ENCODE measurements around the gene CRYL1. TPM values are rescaled to one million over a fixed set of nuclear protein-coding genes. Genes with fewer than 3 reads are reported as not detected.

CRYL1 gene
- total RNA-seq, 5 donors from 2014 or later (not counting 1 experiment from before 2014, with no cell fraction given), result 12.3 to 21.5 (median 17.9) TPM

GRCh38 chr13:20566898-20567874 is 41.5 kb upstream of the CRYL1 start, which contains the start of gene IFT88:
Gene IFT88 (plus strand): TSS chr13:20567157. CDS start chr13:20574386, 7,229 bp downstream.
- peak; percentile 90 to 94 (median 91) for ATAC-seq (replicated peaks in 1 of 4)
- H3K27me3 Mint-ChIP-seq, result no peaks in the 10 kb centered on the region
- peak within 1 kb of the TSS; percentile 88 to 97 (median 90) for H3K4me3 Mint-ChIP-seq
- peaks cover 0 to 8% (median 5%) of the 10 kb centered on the region in 3 donors for H3K9me3 Mint-ChIP-seq
- Histone ChIP-seq H3K9me3 (no peaks in the 10 kb centered on the region), H3K4me3 (ENCODE audit: control insufficient read depth in 1 of 2, extremely low read depth in 1 of 2, low read length in 1 of 2) (peak within 1 kb of the TSS; percentile 56 to 73), H3K27ac (ENCODE audit: low read length) (peak within 1 kb of the TSS; percentile 56), H3K4me1 (ENCODE audit: control insufficient read depth in 1 of 2, extremely low read depth in 1 of 2, insufficient read depth in 2 of 2, low read length in 2 of 2) (peaks cover 3 to 13% of the 10 kb centered on the region in 2 experiments), H3K36me3 (ENCODE audit: control insufficient read depth in 2 of 2, extremely low read depth in 1 of 2, insufficient read depth in 1 of 2, low read length in 1 of 2) (no peaks in the 10 kb centered on the region), H3K27me3 (replicated peaks in 1 of 2; ENCODE audit: control insufficient read depth in 2 of 2, extremely low read depth in 1 of 2, insufficient read depth in 2 of 2, low read length in 1 of 2) (no peaks in the 10 kb centered on the region)
- ChIA-PET POLR2A (no interaction called here), CTCF (no interaction called here)
- peaks cover 5% of the 10 kb centered on the region for H3K36me3 Mint-ChIP-seq
- WGBS (ENCODE audit: insufficient coverage), result 3% methylated on average over 50 of the region's 74 CpGs
- H3K27ac Mint-ChIP-seq, result peak within 1 kb of the TSS; percentile 93
- peak; percentile 58 to 84 (median 73) for DNase-seq
- peaks cover 8 to 18% (median 16%) of the 10 kb centered on the region in 3 donors for H3K4me1 Mint-ChIP-seq

- ChIA-PET POLR2A (interaction anchor here in 1 of 2 donors (0.6 kb wide), 1 partner anchor 224 kb away, joined by 3 read pairs; no protein-coding TSS in a partner anchor), CTCF (interaction anchor here in 1 of 2 donors (1.6 kb wide), 1 partner anchor 72 kb away, joined by 3 read pairs; no protein-coding TSS in a partner anchor)
- H3K36me3 Mint-ChIP-seq, result no peaks in the 10 kb centered on the region
- no peaks in the 10 kb centered on the region for H3K9me3 ChIP-seq
- 2% methylated on average over 12 of the region's 21 CpGs for WGBS (ENCODE audit: insufficient coverage)
- H3K27ac ChIP-seq (ENCODE audit: low read length), result peak overlapping the region; percentile 56
- H3K4me1 ChIP-seq (ENCODE audit: control insufficient read depth in 1 of 2, extremely low read depth in 1 of 2, insufficient read depth in 2 of 2, low read length in 2 of 2), result peaks cover 3 to 13% of the 10 kb centered on the region in 2 experiments
- peak overlapping the region; percentile 49 to 56 for H3K4me3 ChIP-seq (ENCODE audit: control insufficient read depth in 1 of 2, extremely low read depth in 1 of 2, low read length in 1 of 2)
- no peaks in the 10 kb centered on the region for H3K27me3 Mint-ChIP-seq
- ATAC-seq (replicated peaks in 1 of 4) (peak in 1 of 4 experiments; percentile 69), DNase-seq (peak in 5 of 35 experiments; percentile 0 to 13 (median 2))
- H3K27ac Mint-ChIP-seq, result peak overlapping the region; percentile 84 to 87
- H3K27me3 ChIP-seq (replicated peaks in 1 of 2; ENCODE audit: control insufficient read depth in 2 of 2, extremely low read depth in 1 of 2, insufficient read depth in 2 of 2, low read length in 1 of 2), result no peaks in the 10 kb centered on the region
- H3K36me3 ChIP-seq (ENCODE audit: control insufficient read depth in 2 of 2, extremely low read depth in 1 of 2, insufficient read depth in 1 of 2, low read length in 1 of 2), result no peaks in the 10 kb centered on the region
- peaks cover 0 to 8% (median 3%) of the 10 kb centered on the region in 3 donors for H3K9me3 Mint-ChIP-seq
- H3K4me3 Mint-ChIP-seq, result peak overlapping the region; percentile 88 to 97 (median 90)
- peaks cover 8 to 18% (median 16%) of the 10 kb centered on the region in 3 donors for H3K4me1 Mint-ChIP-seq
Observed at GRCh38 chr13:20566468-20566897, 40.8 kb upstream of the CRYL1 start.

GRCh38 chr13:20565115-20565736 is 39.6 kb upstream of the CRYL1 start:
- DNase-seq (no peak), ATAC-seq (replicated peaks in 1 of 4) (no peak)
- Histone ChIP-seq H3K27me3 (replicated peaks in 1 of 2; ENCODE audit: control insufficient read depth in 2 of 2, extremely low read depth in 1 of 2, insufficient read depth in 2 of 2, low read length in 1 of 2) (no peaks in the 10 kb centered on the region), H3K27ac (ENCODE audit: low read length) (no peak overlapping the region), H3K4me3 (ENCODE audit: control insufficient read depth in 1 of 2, extremely low read depth in 1 of 2, low read length in 1 of 2) (no peak overlapping the region), H3K36me3 (ENCODE audit: control insufficient read depth in 2 of 2, extremely low read depth in 1 of 2, insufficient read depth in 1 of 2, low read length in 1 of 2) (no peaks in the 10 kb centered on the region), H3K9me3 (no peaks in the 10 kb centered on the region), H3K4me1 (ENCODE audit: control insufficient read depth in 1 of 2, extremely low read depth in 1 of 2, insufficient read depth in 2 of 2, low read length in 2 of 2) (peaks cover 3 to 13% of the 10 kb centered on the region in 2 experiments)
- CTCF ChIA-PET, result interaction anchor here in 1 of 2 donors (0.6 to 1.6 kb wide), 2 partner anchors 12 to 70 kb away, joined by 3 to 7 read pairs; no protein-coding TSS in a partner anchor
- Mint-ChIP-seq H3K9me3 (peaks cover 0 to 8% (median 3%) of the 10 kb centered on the region in 3 donors), H3K4me1 (peaks cover 8 to 16% (median 15%) of the 10 kb centered on the region in 3 donors), H3K27ac (peak overlapping the region; percentile 39 to 61), H3K27me3 (no peaks in the 10 kb centered on the region), H3K4me3 (peak overlapping the region; percentile 15 to 97 (median 88)), H3K36me3 (no peaks in the 10 kb centered on the region)
- POLR2A ChIA-PET, result interaction anchor here in 1 of 2 donors (0.6 kb wide), 1 partner anchor 94 kb away, joined by 8 read pairs; no protein-coding TSS in a partner anchor
- 82% methylated on average over 7 of the region's 11 CpGs for WGBS (ENCODE audit: insufficient coverage)

- Mint-ChIP-seq H3K4me3 (no peak overlapping the region), H3K36me3 (no peaks in the 10 kb centered on the region), H3K27me3 (no peaks in the 10 kb centered on the region), H3K4me1 (peaks cover 0 to 7% (median 4%) of the 10 kb centered on the region in 3 donors), H3K27ac (no peak overlapping the region), H3K9me3 (peaks cover 0 to 8% (median 3%) of the 10 kb centered on the region in 3 donors)
- WGBS (ENCODE audit: insufficient coverage), result 80% methylated on average over 5 of the region's 5 CpGs
- no peak overlapping the region for H3K27ac ChIP-seq (ENCODE audit: low read length)
- DNase-seq, result no peak
- ChIA-PET POLR2A (no interaction called here), CTCF (no interaction called here)
- H3K9me3 ChIP-seq, result no peaks in the 10 kb centered on the region
- ATAC-seq (replicated peaks in 1 of 4), result no peak
- no peaks in the 10 kb centered on the region for H3K36me3 ChIP-seq (ENCODE audit: control insufficient read depth in 2 of 2, extremely low read depth in 1 of 2, insufficient read depth in 1 of 2, low read length in 1 of 2)
- no peaks in the 10 kb centered on the region for H3K27me3 ChIP-seq (replicated peaks in 1 of 2; ENCODE audit: control insufficient read depth in 2 of 2, extremely low read depth in 1 of 2, insufficient read depth in 2 of 2, low read length in 1 of 2)
- H3K4me1 ChIP-seq (ENCODE audit: control insufficient read depth in 1 of 2, extremely low read depth in 1 of 2, insufficient read depth in 2 of 2, low read length in 2 of 2), result peaks cover 0 to 6% of the 10 kb centered on the region in 2 experiments
- H3K4me3 ChIP-seq (ENCODE audit: control insufficient read depth in 1 of 2, extremely low read depth in 1 of 2, low read length in 1 of 2), result no peak overlapping the region
Observed at GRCh38 chr13:20561741-20562140, 36.1 kb upstream of the CRYL1 start.

GRCh38 chr13:20559659-20560356 is 34.2 kb upstream of the CRYL1 start:
- H3K27ac ChIP-seq (ENCODE audit: low read length), result no peak overlapping the region
- DNase-seq, result no peak
- Mint-ChIP-seq H3K4me1 (no peaks in the 10 kb centered on the region), H3K9me3 (peaks cover 0 to 3% (median 0%) of the 10 kb centered on the region in 3 donors), H3K27ac (no peak overlapping the region), H3K27me3 (no peaks in the 10 kb centered on the region), H3K4me3 (no peak overlapping the region), H3K36me3 (no peaks in the 10 kb centered on the region)
- no peaks in the 10 kb centered on the region for H3K9me3 ChIP-seq
- ATAC-seq (replicated peaks in 1 of 4), result no peak
- POLR2A ChIA-PET, result no interaction called here
- H3K4me3 ChIP-seq (ENCODE audit: control insufficient read depth in 1 of 2, extremely low read depth in 1 of 2, low read length in 1 of 2), result no peak overlapping the region
- CTCF ChIA-PET, result no interaction called here
- H3K36me3 ChIP-seq (ENCODE audit: control insufficient read depth in 2 of 2, extremely low read depth in 1 of 2, insufficient read depth in 1 of 2, low read length in 1 of 2), result no peaks in the 10 kb centered on the region
- H3K27me3 ChIP-seq (replicated peaks in 1 of 2; ENCODE audit: control insufficient read depth in 2 of 2, extremely low read depth in 1 of 2, insufficient read depth in 2 of 2, low read length in 1 of 2), result no peaks in the 10 kb centered on the region
- 85% methylated on average over 5 of the region's 6 CpGs for WGBS (ENCODE audit: insufficient coverage)
- no peaks in the 10 kb centered on the region for H3K4me1 ChIP-seq (ENCODE audit: control insufficient read depth in 1 of 2, extremely low read depth in 1 of 2, insufficient read depth in 2 of 2, low read length in 2 of 2)

Data from T-cell (primary cell).